SK-N-SH (cell line): ENCODE data around the gene MYO3A. TPM values are rescaled to one million over a fixed set of nuclear protein-coding genes. Genes with fewer than 3 reads are reported as not detected.

ENCODE experiments used
- CTCF ChIA-PET: fragments of 300-600, 350-600 bp; formaldehyde crosslinking; extraction: SDS; loops from one replicate; lab custom pipeline; 2021; lab: Yijun Ruan, JAX
- POLR2A ChIA-PET: fragments of 350-600 bp; sonication (Branson Sonifier 250); formaldehyde crosslinking; extraction: SDS; loops from one replicate; lab custom pipeline; 2020; ENCODE audit warnings: antibody characterized with exemption, inconsistent platforms; lab: Yijun Ruan, JAX
- DNase-seq: peaks from one replicate; pipeline ENCODE4 v3.0.0; 2012
- H2AFZ ChIP-seq: fragments of 200-600 bp; sonication (generic); 2 replicates; pipeline ENCODE4 v1.8.1; 2016; ENCODE audit warnings: antibody characterized with exemption, mild to moderate bottlenecking, low read depth
- H3F3A ChIP-seq: fragments of 200-600 bp; sonication (generic); replicated peaks from 2 replicates; pipeline ENCODE3; 2016; ENCODE audit warnings: antibody characterized with exemption, mild to moderate bottlenecking; ENCODE audit not compliant: insufficient read depth
- H3K27ac ChIP-seq, 2 experiments: fragments of 200-500 bp in 1 of 2; fragments of 200-600 bp in 1 of 2; sonication (Bioruptor generic) in 1 of 2; sonication (generic), shearing (Covaris generic) in 1 of 2; 2 replicates each; pipeline versions ENCODE4 v1.5.1 to v1.6.1; 2014 to 2016; ENCODE audit warnings: low read depth in 2 of 2, inconsistent platforms in 1 of 2, low read length in 1 of 2, mild to moderate bottlenecking in 1 of 2, mixed read lengths in 1 of 2
- H3K27me3 ChIP-seq: fragments of 200-600 bp; sonication (generic), shearing (Covaris generic); 2 replicates; pipeline ENCODE4 v1.6.1; 2016; ENCODE audit warnings: mixed run types; ENCODE audit not compliant: insufficient read depth
- H3K36me3 ChIP-seq, 2 experiments: fragments of 200-500 bp in 1 of 2; fragments of 200-600 bp in 1 of 2; sonication (Bioruptor generic) in 1 of 2; sonication (generic) in 1 of 2; replicated peaks in 1 of 2; 2 replicates each; pipeline versions ENCODE3 to v1.5.1; 2014 to 2016; ENCODE audit warnings: low read length in 1 of 2, mild to moderate bottlenecking in 1 of 2; ENCODE audit not compliant: insufficient read depth in 2 of 2, control insufficient read depth in 1 of 2
- H3K4me1 ChIP-seq, 2 experiments: fragments of 200-500 bp in 1 of 2; fragments of 200-600 bp in 1 of 2; sonication (Bioruptor generic) in 1 of 2; sonication (generic), shearing (Covaris generic) in 1 of 2; 2 replicates each; pipeline versions ENCODE4 v1.5.1 to v1.6.1; 2014 to 2016; ENCODE audit warnings: low read depth in 1 of 2, low read length in 1 of 2, mixed run types in 1 of 2; ENCODE audit not compliant: insufficient read depth in 2 of 2, control insufficient read depth in 1 of 2
- H3K4me2 ChIP-seq: fragments of 200-600 bp; sonication (generic), shearing (Covaris generic); 2 replicates; pipeline ENCODE4 v1.6.1; 2017; ENCODE audit warnings: mixed run types
- H3K4me3 ChIP-seq, 2 experiments: fragments of 200-500 bp in 1 of 2; fragments of 200-600 bp in 1 of 2; sonication (Bioruptor generic) in 1 of 2; sonication (generic), shearing (Covaris generic) in 1 of 2; 2 replicates each; pipeline versions ENCODE4 v1.5.1 to v1.8.1; 2014 to 2016; ENCODE audit warnings: low read depth in 2 of 2, inconsistent platforms in 1 of 2, low read length in 1 of 2, mild to moderate bottlenecking in 1 of 2, mixed read lengths in 1 of 2, moderate library complexity in 1 of 2
- H3K79me2 ChIP-seq: fragments of 200-600 bp; sonication (generic); 2 replicates; pipeline ENCODE4 v1.8.1; 2017; ENCODE audit warnings: mild to moderate bottlenecking; ENCODE audit not compliant: insufficient read depth
- H3K9ac ChIP-seq: fragments of 200-600 bp; sonication (generic); 2 replicates; pipeline ENCODE4 v1.6.1; 2017; ENCODE audit warnings: mixed run types
- H3K9me2 ChIP-seq: fragments of 200-600 bp; sonication (generic); 2 replicates; pipeline ENCODE4 v1.6.1; 2017; ENCODE audit warnings: mixed run types
- H3K9me3 ChIP-seq: fragments of 200-600 bp; sonication (generic); 2 replicates; pipeline ENCODE4 v1.6.1; 2017; ENCODE audit warnings: mixed run types, mild to moderate bottlenecking, moderate library complexity
- H4K20me1 ChIP-seq: fragments of 200-600 bp; sonication (generic); 2 replicates; pipeline ENCODE4 v1.6.1; 2017; ENCODE audit warnings: mild to moderate bottlenecking, mixed run types; ENCODE audit not compliant: insufficient read depth
- CHD2 ChIP-seq: fragments of 150-350 bp; IDR thresholded peaks from 2 replicates; pipeline ENCODE4 v1.6.1; 2018; ENCODE audit warnings: low read length; ENCODE audit not compliant: partially characterized antibody
- FOSL2 ChIP-seq: IDR thresholded peaks from 2 replicates; pipeline ENCODE4 v1.4.0; 2012; ENCODE audit warnings: low read depth, mild to moderate bottlenecking, moderate library complexity, borderline replicate concordance
- FOXJ3 ChIP-seq: sonication (generic); formaldehyde crosslinking; IDR thresholded peaks from 2 replicates; pipeline ENCODE4 v1.5.1; 2020; ENCODE audit warnings: mild to moderate bottlenecking, missing genetic modification reagents
- GABPA ChIP-seq: IDR thresholded peaks from 2 replicates; pipeline ENCODE4 v1.4.0; 2012; ENCODE audit warnings: low read depth, mild to moderate bottlenecking
- MEF2A ChIP-seq: IDR thresholded peaks from 2 replicates; pipeline ENCODE4 v1.4.0; 2012; ENCODE audit warnings: low read depth, borderline replicate concordance
- NFIC ChIP-seq: IDR thresholded peaks from 2 replicates; pipeline ENCODE4 v1.4.0; 2012; ENCODE audit warnings: borderline replicate concordance
- NRF1 ChIP-seq: IDR thresholded peaks from 2 replicates; pipeline ENCODE4 v1.6.1; 2012; ENCODE audit warnings: low read depth, mild to moderate bottlenecking, low read length
- RAD21 ChIP-seq: IDR thresholded peaks from 2 replicates; pipeline ENCODE4 v1.6.1; 2012; ENCODE audit warnings: mild to moderate bottlenecking, low read length
- RCOR1 ChIP-seq: fragments of 150-350 bp; IDR thresholded peaks from 2 replicates; pipeline ENCODE4 v1.6.1; 2017; ENCODE audit warnings: antibody characterized with exemption, low read length
- SIN3A ChIP-seq: IDR thresholded peaks from 2 replicates; pipeline ENCODE4 v1.6.1; 2012; ENCODE audit warnings: low read depth, mild to moderate bottlenecking, low read length, moderate library complexity, borderline replicate concordance
- SMC3 ChIP-seq: IDR thresholded peaks from 2 replicates; pipeline ENCODE4 v1.6.1; 2012; ENCODE audit warnings: low read depth, low read length, improper control_type of control experiment
- TCF12 ChIP-seq: IDR thresholded peaks from 2 replicates; pipeline ENCODE4 v1.4.0; 2012
- TEAD4 ChIP-seq: IDR thresholded peaks from 2 replicates; pipeline ENCODE4 v1.4.0; 2012; ENCODE audit warnings: mild to moderate bottlenecking, borderline replicate concordance; ENCODE audit not compliant: insufficient read depth
- YY1 ChIP-seq: IDR thresholded peaks from 2 replicates; pipeline ENCODE4 v1.4.0; 2012; ENCODE audit warnings: low read depth, mild to moderate bottlenecking
- WGBS: methylation state at CpG from one replicate; pipeline ENCODE4 v1.1.6; 2017; ENCODE audit warnings: low lambda C conversion rate; 5-methylcytosine and 5-hydroxymethylcytosine counted together
- polyA plus RNA-seq, 3 experiments: library from polyadenylated mRNA; depleted of rRNA; stranded (reverse); fragments of >200 nt; gene quantifications; 2 replicates each; pipeline ENCODE4 v1.2.3, GENCODE V29; 2012
- TF ChIP-seq, protein P1 (sequence below): fragments of 150-350 bp; IDR thresholded peaks from 2 replicates; pipeline ENCODE4 v1.6.1; 2017; ENCODE audit warnings: antibody characterized with exemption, low read length, low read depth, borderline replicate concordance
- TF ChIP-seq, protein P2 (sequence below): IDR thresholded peaks from 2 replicates; pipeline ENCODE4; 2012
- TF ChIP-seq, protein P3 (sequence below): fragments of 150-350 bp; IDR thresholded peaks from 2 replicates; pipeline ENCODE4 v1.6.1; 2016; ENCODE audit warnings: mild to moderate bottlenecking, low read depth, low read length
- TF ChIP-seq, protein P4 (sequence below): IDR thresholded peaks from 2 replicates; pipeline ENCODE4 v1.4.0; 2012; ENCODE audit warnings: low read depth, borderline replicate concordance
- TF ChIP-seq, protein P5 (sequence below): IDR thresholded peaks from 2 replicates; pipeline ENCODE4 v1.4.0; 2012; ENCODE audit warnings: low read depth

Gene MYO3A
- polyA plus RNA-seq, 1 of the 3 experiments (the other 2 are of a cell fraction) = not detected

DNA sequence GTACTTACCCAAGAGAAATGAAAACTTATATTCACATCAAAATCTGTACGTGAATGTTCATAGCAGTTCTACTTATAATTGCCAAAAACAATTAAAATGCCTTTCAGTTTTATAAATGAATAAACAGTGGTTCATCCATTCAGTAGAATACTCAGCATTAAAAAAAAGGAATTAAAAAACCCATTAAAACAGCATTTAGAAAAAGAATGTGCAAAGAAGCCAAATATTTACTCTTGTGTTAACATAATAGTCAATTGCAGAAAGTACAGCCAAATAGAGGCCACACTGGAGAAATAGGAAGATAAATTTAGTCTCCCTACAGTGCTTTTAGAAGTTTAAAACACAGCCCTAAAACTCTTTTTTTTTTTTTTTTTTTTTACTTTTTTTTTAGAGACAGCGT lies 54.6 kb downstream of the MYO3A start:
- Histone ChIP-seq H3K79me2 (no peaks in the 10 kb centered on the region), H3K36me3 (no peaks in the 10 kb centered on the region), H3K9me3 (no peaks in the 10 kb centered on the region), H3K9ac (no peak overlapping the region), H3K27ac (no peak overlapping the region), H3K27me3 (no peaks in the 10 kb centered on the region), H3K9me2 (no peaks in the 10 kb centered on the region), H3K4me2 (no peak overlapping the region), H4K20me1 (no peaks in the 10 kb centered on the region), H3F3A (no peaks in the 10 kb centered on the region), H3K4me1 (no peaks in the 10 kb centered on the region), H2AFZ (no peak overlapping the region), H3K4me3 (no peak overlapping the region)
- 36% methylated on average over 2 of the region's 2 CpGs for WGBS
- TF ChIP-seq YY1 (no peak), CHD2 (no peak), TCF12 (no peak), SMC3 (no peak), MEF2A (no peak), FOXJ3 (CRISPR knock-in tag) (no peak), GABPA (no peak), TEAD4 (no peak), FOSL2 (no peak), NRF1 (no peak), RAD21 (no peak), RCOR1 (no peak), NFIC (no peak), SIN3A (no peak)
- TF ChIP-seq, protein P1, sequence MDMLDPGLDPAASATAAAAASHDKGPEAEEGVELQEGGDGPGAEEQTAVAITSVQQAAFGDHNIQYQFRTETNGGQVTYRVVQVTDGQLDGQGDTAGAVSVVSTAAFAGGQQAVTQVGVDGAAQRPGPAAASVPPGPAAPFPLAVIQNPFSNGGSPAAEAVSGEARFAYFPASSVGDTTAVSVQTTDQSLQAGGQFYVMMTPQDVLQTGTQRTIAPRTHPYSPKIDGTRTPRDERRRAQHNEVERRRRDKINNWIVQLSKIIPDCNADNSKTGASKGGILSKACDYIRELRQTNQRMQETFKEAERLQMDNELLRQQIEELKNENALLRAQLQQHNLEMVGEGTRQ = no peak
- TF ChIP-seq, protein P2, sequence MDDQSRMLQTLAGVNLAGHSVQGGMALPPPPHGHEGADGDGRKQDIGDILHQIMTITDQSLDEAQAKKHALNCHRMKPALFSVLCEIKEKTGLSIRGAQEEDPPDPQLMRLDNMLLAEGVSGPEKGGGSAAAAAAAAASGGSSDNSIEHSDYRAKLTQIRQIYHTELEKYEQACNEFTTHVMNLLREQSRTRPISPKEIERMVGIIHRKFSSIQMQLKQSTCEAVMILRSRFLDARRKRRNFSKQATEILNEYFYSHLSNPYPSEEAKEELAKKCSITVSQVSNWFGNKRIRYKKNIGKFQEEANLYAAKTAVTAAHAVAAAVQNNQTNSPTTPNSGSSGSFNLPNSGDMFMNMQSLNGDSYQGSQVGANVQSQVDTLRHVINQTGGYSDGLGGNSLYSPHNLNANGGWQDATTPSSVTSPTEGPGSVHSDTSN = no peak
- TF ChIP-seq, protein P3, sequence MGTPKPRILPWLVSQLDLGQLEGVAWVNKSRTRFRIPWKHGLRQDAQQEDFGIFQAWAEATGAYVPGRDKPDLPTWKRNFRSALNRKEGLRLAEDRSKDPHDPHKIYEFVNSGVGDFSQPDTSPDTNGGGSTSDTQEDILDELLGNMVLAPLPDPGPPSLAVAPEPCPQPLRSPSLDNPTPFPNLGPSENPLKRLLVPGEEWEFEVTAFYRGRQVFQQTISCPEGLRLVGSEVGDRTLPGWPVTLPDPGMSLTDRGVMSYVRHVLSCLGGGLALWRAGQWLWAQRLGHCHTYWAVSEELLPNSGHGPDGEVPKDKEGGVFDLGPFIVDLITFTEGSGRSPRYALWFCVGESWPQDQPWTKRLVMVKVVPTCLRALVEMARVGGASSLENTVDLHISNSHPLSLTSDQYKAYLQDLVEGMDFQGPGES = no peak
- TF ChIP-seq, protein P4, sequence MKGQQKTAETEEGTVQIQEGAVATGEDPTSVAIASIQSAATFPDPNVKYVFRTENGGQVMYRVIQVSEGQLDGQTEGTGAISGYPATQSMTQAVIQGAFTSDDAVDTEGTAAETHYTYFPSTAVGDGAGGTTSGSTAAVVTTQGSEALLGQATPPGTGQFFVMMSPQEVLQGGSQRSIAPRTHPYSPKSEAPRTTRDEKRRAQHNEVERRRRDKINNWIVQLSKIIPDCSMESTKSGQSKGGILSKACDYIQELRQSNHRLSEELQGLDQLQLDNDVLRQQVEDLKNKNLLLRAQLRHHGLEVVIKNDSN = no peak
- TF ChIP-seq, protein P5, sequence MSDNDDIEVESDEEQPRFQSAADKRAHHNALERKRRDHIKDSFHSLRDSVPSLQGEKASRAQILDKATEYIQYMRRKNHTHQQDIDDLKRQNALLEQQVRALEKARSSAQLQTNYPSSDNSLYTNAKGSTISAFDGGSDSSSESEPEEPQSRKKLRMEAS = no peak
- ChIA-PET POLR2A (no interaction called here), CTCF (no interaction called here)
- DNase-seq = no peak
